Right atrium auricular region (tissue), 2 donors: ENCODE data around the gene FNIP2. TPM values are rescaled to one million over a fixed set of nuclear protein-coding genes. Genes with fewer than 3 reads are reported as not detected.

Source experiments
- DNase-seq: peaks from one replicate; pipeline ENCODE4 v3.0.0-alpha.2; 2019; ENCODE audit warnings: low spot score
- H3K27ac ChIP-seq, 2 donors: fragments of 200-600 bp; sonication (generic); 1 replicate in 1 of 2; 2 replicates in 1 of 2; pipeline ENCODE4 v1.5.1; 2016 to 2019
- H3K27me3 ChIP-seq, 2 donors: fragments of 200-600 bp; sonication (generic); one replicate each; pipeline versions ENCODE4 v1.5.1 to v1.6.0; 2017 to 2019
- H3K36me3 ChIP-seq: fragments of 200-600 bp; sonication (generic); one replicate; pipeline ENCODE4 v1.5.1; 2016
- H3K4me1 ChIP-seq, 2 donors: fragments of 200-600 bp; sonication (generic); one replicate each; pipeline versions ENCODE4 v1.5.1 to v1.6.0; 2017 to 2019
- H3K4me3 ChIP-seq, 2 donors: fragments of 200-600 bp; sonication (generic); 1 replicate in 1 of 2; 2 replicates in 1 of 2; pipeline ENCODE4 v1.5.1; 2017 to 2019; ENCODE audit warnings: mild to moderate bottlenecking in 1 of 2, moderate library complexity in 1 of 2
- H3K9me3 ChIP-seq, 2 donors: fragments of 200-600 bp; sonication (generic); one replicate each; pipeline ENCODE4 v1.5.1; 2019
- CTCF ChIP-seq, 2 donors: fragments of 200-600 bp; sonication (generic); IDR thresholded peaks; one replicate each; pipeline ENCODE4 v1.5.1; 2019; ENCODE audit warnings: antibody characterized with exemption in 2 of 2
- total RNA-seq, 2 donors: library from RNA; depleted of rRNA; stranded (reverse); fragments of >200 nt; gene quantifications; one replicate each; pipeline ENCODE4 v1.1.0, GENCODE V29; 2016

Gene FNIP2
- total RNA-seq, 2 donors from 2014 or later, result 38.3 to 42.4 TPM

GRCh38 chr4:158836828-158837449, 68.1 kb downstream of the FNIP2 start:
- Histone ChIP-seq H3K27me3 (no peaks in the 10 kb centered on the region), H3K4me1 (no peaks in the 10 kb centered on the region), H3K27ac (no peak overlapping the region), H3K9me3 (no peaks in the 10 kb centered on the region), H3K36me3 (peaks cover 17% of the 10 kb centered on the region), H3K4me3 (no peak overlapping the region)
- DNase-seq, result no peak
- TF ChIP-seq CTCF (IDR thresholded peaks at IDR 0.05), result no peak

DNA sequence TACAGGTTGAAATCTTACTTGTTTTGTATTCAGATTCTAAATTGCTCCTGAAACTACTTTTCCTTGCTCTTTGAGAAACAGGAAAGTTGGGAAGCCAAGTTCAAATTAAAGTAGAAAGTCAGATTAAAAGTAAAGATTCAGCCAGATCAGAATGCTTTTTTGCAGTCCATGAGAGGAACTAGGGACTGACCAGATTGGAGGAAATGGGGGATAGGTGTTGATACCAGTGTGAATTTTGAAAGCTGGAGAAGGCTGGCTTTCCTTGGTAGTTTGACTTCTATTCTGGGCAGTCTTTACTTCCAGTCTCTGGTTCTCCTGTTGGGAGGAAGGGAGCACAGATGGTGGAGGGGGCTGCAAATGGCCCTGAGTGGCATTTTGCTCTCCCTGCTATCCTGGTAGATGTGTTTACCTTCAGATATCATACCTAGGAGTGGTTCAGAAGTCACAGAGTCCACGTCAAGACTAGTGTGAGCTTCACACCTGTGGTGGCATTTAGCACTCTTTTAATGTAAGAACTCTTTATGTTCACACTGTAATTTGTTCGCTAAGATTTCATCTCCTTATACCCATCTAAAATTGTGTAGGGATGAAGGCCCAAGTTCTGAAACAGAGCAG, 68.8 kb downstream of the FNIP2 start:
- Histone ChIP-seq H3K9me3 (no peaks in the 10 kb centered on the region), H3K4me1 (no peaks in the 10 kb centered on the region), H3K4me3 (no peak overlapping the region), H3K36me3 (peaks cover 15% of the 10 kb centered on the region), H3K27me3 (no peaks in the 10 kb centered on the region), H3K27ac (no peak overlapping the region)
- no peak for DNase-seq
- no peak for TF ChIP-seq CTCF (IDR thresholded peaks at IDR 0.05)

DNA sequence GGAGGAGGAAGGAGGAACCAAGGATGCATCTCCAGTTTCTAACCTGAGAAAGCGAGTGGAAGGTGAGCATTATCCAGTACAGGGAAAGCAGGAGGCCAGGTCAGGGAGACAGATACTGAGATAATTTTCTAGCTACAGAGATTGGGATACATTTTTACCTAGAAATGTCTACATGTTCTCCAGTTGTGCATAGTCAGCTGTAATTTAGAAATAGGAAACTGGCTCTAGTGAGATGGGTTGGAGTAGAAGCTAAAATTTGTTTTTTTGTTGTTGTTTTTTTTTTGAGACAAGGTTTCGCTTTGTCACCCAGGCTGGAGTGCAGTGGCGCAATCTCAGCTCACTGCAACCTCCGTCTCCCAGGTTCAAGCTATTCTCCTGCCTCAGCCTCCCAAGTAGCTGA, 71.3 kb downstream of the FNIP2 start:
- DNase-seq, result no peak
- TF ChIP-seq CTCF (IDR thresholded peaks at IDR 0.05), result no peak
- H3K27ac ChIP-seq, result no peak overlapping the region
- no peaks in the 10 kb centered on the region for H3K27me3 ChIP-seq
- no peak overlapping the region for H3K4me3 ChIP-seq
- no peaks in the 10 kb centered on the region for H3K9me3 ChIP-seq
- no peaks in the 10 kb centered on the region for H3K4me1 ChIP-seq
- peaks cover 6% of the 10 kb centered on the region for H3K36me3 ChIP-seq

DNA sequence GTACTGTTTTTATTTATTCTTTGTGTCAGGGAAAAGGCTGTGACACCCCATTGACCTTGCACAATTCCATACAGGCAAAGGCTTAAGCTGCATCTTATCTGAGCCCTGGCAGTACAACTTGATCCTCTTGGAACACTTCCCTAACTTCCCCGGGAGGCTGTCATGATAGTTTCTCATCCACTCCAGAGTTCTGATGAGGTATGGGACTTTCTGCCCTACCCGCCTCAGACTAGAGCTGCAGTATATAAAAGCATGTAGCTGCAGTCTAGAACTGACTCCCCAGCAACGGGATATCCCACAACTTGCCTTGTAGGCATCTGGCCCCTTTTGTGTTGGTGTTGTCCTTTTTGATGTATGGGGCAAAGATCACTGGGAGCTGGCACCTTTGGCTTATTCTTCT, 72.7 kb downstream of the FNIP2 start:
- peak overlapping the region; percentile 59 to 71 for H3K27ac ChIP-seq
- DNase-seq, result no peak

GRCh38 chr4:158845311-158846041, 76.7 kb downstream of the FNIP2 start:
- peaks cover 0 to 8% of the 10 kb centered on the region in 2 donors for H3K4me1 ChIP-seq
- no peak for DNase-seq
- no peak overlapping the region for H3K4me3 ChIP-seq
- peaks cover 12% of the 10 kb centered on the region for H3K36me3 ChIP-seq
- no peak for TF ChIP-seq CTCF (IDR thresholded peaks at IDR 0.05)
- no peaks in the 10 kb centered on the region for H3K9me3 ChIP-seq
- H3K27ac ChIP-seq, result peak overlapping the region in 1 of 2 donors; percentile 12
- no peaks in the 10 kb centered on the region for H3K27me3 ChIP-seq

More for the DNA sequence above, 72.7 kb downstream of the FNIP2 start:
- no peak for TF ChIP-seq CTCF (IDR thresholded peaks at IDR 0.05)
- Histone ChIP-seq H3K9me3 (no peaks in the 10 kb centered on the region), H3K4me3 (peak overlapping the region; percentile 25 to 30), H3K27me3 (no peaks in the 10 kb centered on the region), H3K36me3 (peaks cover 11% of the 10 kb centered on the region), H3K4me1 (no peaks in the 10 kb centered on the region)
